ENCODE data around the gene BCAS2.

Gene BCAS2

DNA sequence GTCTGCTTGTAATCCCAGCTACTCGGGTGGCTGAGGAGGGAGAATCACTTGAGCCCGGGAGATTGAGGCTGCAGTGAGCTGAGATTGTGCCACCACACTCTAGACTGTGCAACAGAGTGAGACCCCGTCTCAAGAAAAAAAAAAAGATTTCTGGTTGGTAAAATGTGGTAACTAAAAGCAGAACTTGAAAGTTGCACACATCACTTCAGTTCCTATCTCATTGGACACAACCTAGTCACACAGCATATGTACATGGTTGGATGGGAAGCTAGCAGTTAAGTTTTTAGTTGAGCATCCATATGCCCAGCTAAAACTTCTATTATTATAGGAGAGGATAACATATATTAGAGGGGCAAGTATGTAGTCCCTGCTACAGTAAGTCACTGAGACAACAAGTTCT is 22.1 kb downstream of the BCAS2 start:
- DNase-seq (ENCODE audit: extremely low read depth, low read depth) = no peak
- TF ChIP-seq, protein P1, sequence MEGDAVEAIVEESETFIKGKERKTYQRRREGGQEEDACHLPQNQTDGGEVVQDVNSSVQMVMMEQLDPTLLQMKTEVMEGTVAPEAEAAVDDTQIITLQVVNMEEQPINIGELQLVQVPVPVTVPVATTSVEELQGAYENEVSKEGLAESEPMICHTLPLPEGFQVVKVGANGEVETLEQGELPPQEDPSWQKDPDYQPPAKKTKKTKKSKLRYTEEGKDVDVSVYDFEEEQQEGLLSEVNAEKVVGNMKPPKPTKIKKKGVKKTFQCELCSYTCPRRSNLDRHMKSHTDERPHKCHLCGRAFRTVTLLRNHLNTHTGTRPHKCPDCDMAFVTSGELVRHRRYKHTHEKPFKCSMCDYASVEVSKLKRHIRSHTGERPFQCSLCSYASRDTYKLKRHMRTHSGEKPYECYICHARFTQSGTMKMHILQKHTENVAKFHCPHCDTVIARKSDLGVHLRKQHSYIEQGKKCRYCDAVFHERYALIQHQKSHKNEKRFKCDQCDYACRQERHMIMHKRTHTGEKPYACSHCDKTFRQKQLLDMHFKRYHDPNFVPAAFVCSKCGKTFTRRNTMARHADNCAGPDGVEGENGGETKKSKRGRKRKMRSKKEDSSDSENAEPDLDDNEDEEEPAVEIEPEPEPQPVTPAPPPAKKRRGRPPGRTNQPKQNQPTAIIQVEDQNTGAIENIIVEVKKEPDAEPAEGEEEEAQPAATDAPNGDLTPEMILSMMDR (IDR thresholded peaks at IDR 0.05; ENCODE audit: low read depth, low read length) = no peak

DNA sequence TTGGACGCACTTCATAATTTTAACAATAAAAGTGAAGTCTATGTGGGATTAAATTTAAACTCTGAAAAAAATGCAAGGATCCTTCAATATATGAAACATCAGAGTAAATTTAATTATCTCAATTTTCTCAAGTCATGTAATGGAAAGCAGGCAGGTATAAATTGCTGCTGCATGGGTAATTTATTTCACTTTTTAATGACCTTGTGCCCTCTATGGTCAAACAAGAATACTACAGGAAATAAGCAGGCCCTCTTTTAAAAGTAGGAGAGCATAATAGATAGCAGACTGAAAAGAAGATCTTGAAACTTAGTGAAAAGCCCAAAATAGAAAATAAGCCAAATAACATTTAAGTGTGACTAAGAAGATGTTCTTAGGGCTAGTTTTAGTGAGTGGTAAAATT is 22.9 kb downstream of the BCAS2 start:
- TF ChIP-seq, protein P1 (IDR thresholded peaks at IDR 0.05; ENCODE audit: low read depth, low read length) = peak; percentile 24
- no peak for DNase-seq (ENCODE audit: extremely low read depth, low read depth)

- DNase-seq (ENCODE audit: extremely low read depth, low read depth) = no peak
Observed at GRCh38 chr1:114554577-114554976, 26.8 kb downstream of the BCAS2 start.

GRCh38 chr1:114552106-114552639 is 29.2 kb downstream of the BCAS2 start:
- TF ChIP-seq, protein P1 (IDR thresholded peaks at IDR 0.05; ENCODE audit: low read depth, low read length) = no peak
- DNase-seq (ENCODE audit: extremely low read depth, low read depth) = no peak

More at GRCh38 chr1:114554577-114554976, 26.8 kb downstream of the BCAS2 start:
- TF ChIP-seq, protein P1 (IDR thresholded peaks at IDR 0.05; ENCODE audit: low read depth, low read length) = no peak

- no peak for DNase-seq (ENCODE audit: extremely low read depth, low read depth)
- TF ChIP-seq, protein P1 (IDR thresholded peaks at IDR 0.05; ENCODE audit: low read depth, low read length) = no peak
Observed at GRCh38 chr1:114551400-114551799, 30.0 kb downstream of the BCAS2 start.

DNA sequence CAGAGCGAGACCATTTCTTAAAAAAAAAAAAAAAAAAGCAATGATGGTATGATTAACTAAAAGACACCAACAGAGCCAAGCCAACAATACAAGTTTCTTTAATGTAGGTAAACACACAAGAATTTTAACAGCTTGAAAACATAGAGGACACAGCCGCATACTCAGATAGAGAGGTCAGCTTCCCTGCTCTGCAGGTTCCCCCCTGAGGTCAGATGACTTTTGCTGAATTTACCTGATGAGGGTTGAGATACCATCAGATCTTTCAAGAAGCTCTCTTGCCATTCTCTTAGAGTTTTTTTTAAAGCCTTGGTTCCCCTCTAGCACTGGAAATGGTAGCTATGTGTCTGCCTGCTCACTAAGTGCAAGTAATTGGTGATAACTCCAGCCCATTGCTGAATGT is 31.1 kb downstream of the BCAS2 start:
- TF ChIP-seq, protein P1 (IDR thresholded peaks at IDR 0.05; ENCODE audit: low read depth, low read length) = no peak
- DNase-seq (ENCODE audit: extremely low read depth, low read depth) = no peak

- no peak for DNase-seq (ENCODE audit: extremely low read depth, low read depth)
Observed at GRCh38 chr1:114549137-114549536, 32.3 kb downstream of the BCAS2 start.

More at GRCh38 chr1:114549137-114549536, 32.3 kb downstream of the BCAS2 start:
- TF ChIP-seq, protein P1 (IDR thresholded peaks at IDR 0.05; ENCODE audit: low read depth, low read length) = no peak

All from AG09319 (cell line).